GM13977 (cell line): ENCODE results near the gene IRF9.
"Not testable (repeated sequence)": the region's sequence is repeated elsewhere in the genome, so short reads cannot be mapped to it uniquely, and the experiment has no call there.

ENCODE experiments used
- DNase-seq: peaks from one replicate; pipeline ENCODE4 v3.0.0; 2012; ENCODE audit warnings: low spot score
- in situ Hi-C: fragments of 300-500 bp; cut with MboI; formaldehyde crosslinking; loops from one replicate; pipeline ENCODE4 v1.12.0; 2022; ENCODE audit warnings: low sequenced_read_pairs, low pct_unique_long_range_greater_than_20kb, mixed read lengths, inconsistent platforms; ENCODE audit not compliant: unreplicated experiment
- TF ChIP-seq, protein P1 (sequence below): IDR thresholded peaks from 2 replicates; pipeline ENCODE4 v1.5.1; 2012; ENCODE audit warnings: mild to moderate bottlenecking, control low read depth; ENCODE audit not compliant: insufficient read depth; ENCODE audit errors: extremely low read depth, missing control alignments

Gene IRF9

DNA sequence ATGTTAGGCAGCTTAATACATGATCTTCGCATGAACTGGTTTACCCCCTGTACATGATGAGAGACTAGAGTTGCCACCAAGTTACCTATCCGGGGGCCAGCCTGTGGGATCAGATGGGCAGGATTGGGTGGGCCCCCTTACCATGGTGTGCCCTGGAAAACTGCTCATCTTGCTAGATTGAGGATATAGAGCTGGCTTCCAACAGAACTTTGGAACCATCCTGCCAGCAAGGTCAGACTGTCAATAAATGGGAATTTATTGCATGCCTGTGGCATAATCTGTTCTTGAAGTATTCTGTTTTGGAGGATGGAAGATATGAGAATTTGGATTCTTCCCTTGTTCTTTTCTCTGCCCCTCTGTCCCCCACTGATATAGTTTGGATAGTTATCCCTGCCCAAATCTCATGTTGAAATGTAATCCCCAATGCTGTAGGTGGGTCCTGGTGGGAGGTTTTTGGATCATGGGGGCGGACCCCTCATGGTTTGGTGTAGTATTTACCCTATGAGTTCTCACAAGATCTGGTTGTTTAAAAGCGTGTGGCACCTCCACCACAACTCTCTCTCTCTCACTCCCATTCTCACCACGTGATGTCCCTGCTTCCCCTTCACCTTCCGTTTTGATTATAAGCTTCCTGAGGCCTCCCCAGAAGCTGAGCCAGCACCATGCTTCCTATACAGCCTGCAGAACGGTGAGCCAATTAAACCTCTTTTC lies 37.9 kb downstream of the IRF9 start:
- TF ChIP-seq, protein P1, sequence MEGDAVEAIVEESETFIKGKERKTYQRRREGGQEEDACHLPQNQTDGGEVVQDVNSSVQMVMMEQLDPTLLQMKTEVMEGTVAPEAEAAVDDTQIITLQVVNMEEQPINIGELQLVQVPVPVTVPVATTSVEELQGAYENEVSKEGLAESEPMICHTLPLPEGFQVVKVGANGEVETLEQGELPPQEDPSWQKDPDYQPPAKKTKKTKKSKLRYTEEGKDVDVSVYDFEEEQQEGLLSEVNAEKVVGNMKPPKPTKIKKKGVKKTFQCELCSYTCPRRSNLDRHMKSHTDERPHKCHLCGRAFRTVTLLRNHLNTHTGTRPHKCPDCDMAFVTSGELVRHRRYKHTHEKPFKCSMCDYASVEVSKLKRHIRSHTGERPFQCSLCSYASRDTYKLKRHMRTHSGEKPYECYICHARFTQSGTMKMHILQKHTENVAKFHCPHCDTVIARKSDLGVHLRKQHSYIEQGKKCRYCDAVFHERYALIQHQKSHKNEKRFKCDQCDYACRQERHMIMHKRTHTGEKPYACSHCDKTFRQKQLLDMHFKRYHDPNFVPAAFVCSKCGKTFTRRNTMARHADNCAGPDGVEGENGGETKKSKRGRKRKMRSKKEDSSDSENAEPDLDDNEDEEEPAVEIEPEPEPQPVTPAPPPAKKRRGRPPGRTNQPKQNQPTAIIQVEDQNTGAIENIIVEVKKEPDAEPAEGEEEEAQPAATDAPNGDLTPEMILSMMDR = no peak
- DNase-seq = no peak
- in situ Hi-C loops = no loop called here

DNA sequence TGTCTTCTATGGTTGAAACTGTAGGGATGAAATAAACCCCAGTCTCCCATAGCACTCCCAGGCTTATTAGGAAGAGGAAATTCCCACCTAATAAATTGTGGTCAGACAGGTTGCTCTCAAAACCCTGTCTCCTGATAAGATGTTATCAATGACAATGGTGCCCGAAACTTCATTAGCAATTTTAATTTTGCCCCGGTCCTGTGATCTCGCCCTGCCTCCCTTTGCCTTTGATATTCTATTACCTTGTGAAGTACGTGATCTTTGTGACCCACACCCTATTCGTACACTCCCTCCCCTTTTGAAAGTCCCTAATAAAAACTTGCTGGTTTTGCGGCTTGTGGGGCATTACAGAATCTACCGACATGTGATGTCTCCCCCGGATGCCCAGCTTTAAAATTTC lies 41.5 kb downstream of the IRF9 start:
- DNase-seq, in situ Hi-C loops: not testable (repeated sequence)

DNA sequence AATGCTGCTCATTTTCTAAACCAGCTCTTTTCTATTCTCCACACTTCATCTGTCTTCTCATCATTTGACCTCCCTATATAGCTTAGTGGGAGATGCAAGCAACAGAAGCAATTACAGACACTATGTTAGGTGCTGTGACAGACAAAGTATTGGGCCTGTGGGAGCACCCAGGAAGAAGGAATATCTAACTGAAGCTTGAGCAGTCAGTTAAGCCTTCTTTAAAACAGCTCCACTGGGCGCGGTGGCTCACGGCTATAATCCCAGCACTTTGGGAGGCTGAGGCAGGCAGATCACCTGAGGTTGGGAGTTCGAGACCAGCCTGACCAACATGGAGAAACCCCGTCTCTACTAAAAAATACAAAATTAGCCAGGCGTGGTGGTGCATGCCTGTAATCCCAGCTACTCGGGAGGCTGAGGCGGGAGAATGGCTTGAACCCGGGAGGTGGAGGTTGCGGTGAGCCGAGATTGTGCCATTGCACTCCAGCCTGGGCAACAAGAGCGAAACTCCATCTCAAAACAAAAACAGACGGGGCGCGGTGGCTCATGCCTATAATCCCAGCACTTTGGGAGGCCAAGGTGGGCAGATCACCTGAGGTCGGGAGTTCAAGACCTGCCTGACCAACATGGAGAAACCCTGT lies 42.3 kb downstream of the IRF9 start:
- in situ Hi-C loops, DNase-seq: not testable (repeated sequence)

DNA sequence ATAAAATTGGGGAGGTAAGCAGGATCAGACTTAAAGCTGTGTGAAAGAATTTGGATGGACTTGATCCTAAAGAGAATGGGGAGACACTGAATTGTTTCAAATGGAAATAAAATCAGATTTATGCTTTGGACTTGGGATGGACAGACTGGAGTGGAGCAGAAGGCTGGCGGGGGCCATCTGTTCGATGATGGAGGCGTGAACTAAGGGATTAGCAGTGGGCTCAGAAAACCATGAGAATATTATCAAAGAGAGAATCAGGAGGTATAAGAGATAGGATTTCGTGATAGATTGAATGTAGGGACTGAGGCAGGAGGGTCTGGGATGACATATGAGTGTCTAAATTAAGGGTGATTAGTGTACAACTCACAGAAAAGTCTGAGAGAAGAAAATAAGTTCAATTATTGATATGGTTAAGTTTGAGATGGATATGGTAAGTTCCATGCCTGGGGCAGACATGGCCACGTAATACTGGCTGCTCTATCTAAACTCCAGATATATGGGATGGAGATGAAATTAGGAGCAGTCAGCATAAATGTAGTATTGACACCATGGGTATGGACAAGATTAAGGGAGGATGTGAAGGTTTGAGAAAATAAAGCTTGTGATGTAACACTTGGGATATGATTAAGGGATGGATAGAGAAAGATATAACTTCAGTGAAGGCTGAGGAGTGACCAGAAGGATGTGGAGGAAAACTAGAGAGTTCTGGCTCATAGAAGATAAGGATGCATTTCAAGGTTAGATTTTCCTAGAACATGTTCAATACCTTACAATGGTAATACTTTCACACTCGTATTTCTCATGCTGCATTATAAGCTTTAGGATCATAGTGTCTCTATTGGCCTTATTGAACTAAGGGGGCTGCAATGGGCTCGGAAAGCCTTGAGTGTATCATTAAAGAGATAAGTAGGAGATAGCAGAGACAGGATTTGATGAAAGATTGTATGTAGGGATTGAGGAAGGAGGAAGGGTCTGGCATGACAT lies 43.4 kb downstream of the IRF9 start:
- no peak for DNase-seq
- in situ Hi-C loops = no loop called here
- TF ChIP-seq, protein P1 = no peak

DNA sequence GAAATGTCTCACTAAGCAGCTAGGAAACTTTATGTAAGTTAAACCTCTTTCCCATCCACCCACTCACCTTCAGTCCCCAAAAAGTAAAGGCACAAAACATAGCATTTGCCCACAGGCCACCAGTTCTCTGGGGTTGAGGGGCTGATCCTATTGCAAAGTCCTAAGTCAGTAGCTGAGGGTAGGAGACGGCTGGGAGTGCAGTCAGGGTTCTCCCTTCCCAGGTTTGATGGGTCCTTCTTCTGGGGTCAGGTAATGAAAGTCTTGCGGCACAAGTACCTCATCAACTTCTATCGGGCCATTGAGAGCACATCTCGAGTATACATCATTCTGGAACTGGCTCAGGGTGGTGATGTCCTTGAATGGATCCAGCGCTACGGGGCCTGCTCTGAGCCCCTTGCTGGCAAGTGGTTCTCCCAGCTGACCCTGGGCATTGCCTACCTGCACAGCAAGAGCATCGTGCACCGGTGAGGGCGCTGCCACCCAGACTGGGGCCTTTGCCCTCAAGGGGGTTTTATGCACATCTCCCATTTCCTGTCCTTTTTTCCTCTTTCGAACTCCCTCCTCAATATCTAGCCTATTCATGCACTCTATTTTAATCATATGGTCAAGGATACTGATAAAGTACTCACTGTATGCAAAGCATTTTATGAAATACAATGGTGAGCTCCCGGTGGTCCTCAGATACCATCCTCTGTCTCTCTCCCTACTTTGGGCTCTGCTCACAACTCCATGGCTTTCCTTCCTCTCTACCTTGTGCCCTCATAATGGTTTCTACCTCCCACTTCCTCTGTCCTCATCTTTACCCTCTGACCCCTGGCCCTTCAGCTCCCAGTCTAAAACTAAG lies 45.4 kb downstream of the IRF9 start:
- in situ Hi-C loops = no loop called here
- TF ChIP-seq, protein P1 = no peak
- no peak for DNase-seq

DNA sequence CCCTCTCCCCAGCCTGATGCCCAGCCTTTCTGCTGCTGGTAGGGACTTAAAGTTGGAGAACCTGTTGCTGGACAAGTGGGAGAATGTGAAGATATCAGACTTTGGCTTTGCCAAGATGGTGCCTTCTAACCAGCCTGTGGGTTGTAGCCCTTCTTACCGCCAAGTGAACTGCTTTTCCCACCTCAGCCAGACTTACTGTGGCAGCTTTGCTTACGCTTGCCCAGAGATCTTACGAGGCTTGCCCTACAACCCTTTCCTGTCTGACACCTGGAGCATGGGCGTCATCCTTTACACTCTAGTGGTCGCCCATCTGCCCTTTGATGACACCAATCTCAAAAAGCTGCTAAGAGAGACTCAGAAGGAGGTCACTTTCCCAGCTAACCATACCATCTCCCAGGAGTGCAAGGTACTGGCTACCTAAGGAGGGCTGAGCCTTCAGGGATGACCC lies 46.1 kb downstream of the IRF9 start:
- TF ChIP-seq, protein P1 = no peak
- DNase-seq = no peak
- in situ Hi-C loops = no loop called here

DNA sequence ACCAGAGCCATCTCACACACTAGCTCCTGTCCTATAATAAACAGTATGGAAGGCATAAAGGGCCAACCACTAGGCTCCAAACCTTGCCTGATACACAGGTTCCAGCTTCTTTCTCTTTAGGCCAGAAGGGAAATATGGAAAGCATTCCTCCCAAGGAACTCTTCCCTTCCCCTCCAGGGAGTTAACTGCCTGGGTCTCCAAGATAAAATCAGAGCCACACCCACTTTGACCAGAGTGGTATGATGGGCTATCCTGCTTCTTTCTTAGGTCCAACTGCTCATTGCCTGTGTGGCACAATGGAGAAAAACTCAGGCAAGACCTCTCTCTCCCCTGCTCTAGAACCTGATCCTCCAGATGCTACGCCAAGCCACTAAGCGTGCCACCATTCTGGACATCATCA lies 46.6 kb downstream of the IRF9 start:
- DNase-seq = no peak
- TF ChIP-seq, protein P1 = no peak
- in situ Hi-C loops = no loop called here
